RWPE1 (cell line): ENCODE results near the gene ANKRD49.

ENCODE experiments used
- CTCF ChIA-PET: fragments of 350-600 bp; sonication (Branson Sonifier 250); formaldehyde crosslinking; extraction: SDS; loops from one replicate; lab custom pipeline; 2021; lab: Yijun Ruan, JAX
- POLR2A ChIA-PET: fragments of 400-600 bp; formaldehyde crosslinking; extraction: SDS; loops from one replicate; lab custom pipeline; 2020; ENCODE audit warnings: antibody characterized with exemption; ENCODE audit not compliant: low non-redundant PET; lab: Yijun Ruan, JAX
- DNase-seq: peaks from one replicate; pipeline ENCODE4 v3.0.0; 2012; ENCODE audit warnings: low spot score
- H3K27ac ChIP-seq: fragments of 450-650 bp; 2 replicates; pipeline ENCODE4 v1.5.1; 2017
- CTCF ChIP-seq: fragments of 450-650 bp; conservative IDR thresholded peaks from 2 replicates; pipeline ENCODE4 v1.5.1; 2017; ENCODE audit warnings: low read depth, mild to moderate bottlenecking

Gene ANKRD49

GRCh38 chr11:94493281-94494125 is at the start of gene ANKRD49, which contains the start of gene MRE11:
ANKRD49 (plus strand) TSS chr11:94493984; CDS start chr11:94496694, 2,710 bp downstream.
MRE11 (minus strand) TSS chr11:94493844; CDS start chr11:94492801, 1,043 bp downstream.
- POLR2A ChIA-PET: no interaction called here

GRCh38 chr11:94445641-94446040 is 48.1 kb upstream of the ANKRD49 start:
- no peak overlapping the region for H3K27ac ChIP-seq
- CTCF ChIA-PET: interaction anchor here (0.7 kb wide), 1 partner anchor 549 kb away, joined by 5 read pairs; no protein-coding TSS in a partner anchor
- DNase-seq: no peak
- POLR2A ChIA-PET: no interaction called here
- TF ChIP-seq CTCF: no peak

More at GRCh38 chr11:94493281-94494125, at the start of gene ANKRD49, which contains the start of gene MRE11:
- peak within 1 kb of the TSS; percentile 96 for H3K27ac ChIP-seq
- no peak for TF ChIP-seq CTCF
- CTCF ChIA-PET: interaction anchor here (0.7 kb wide), 1 partner anchor 253 kb away, joined by 3 read pairs; no protein-coding TSS in a partner anchor
- DNase-seq: peak; percentile 93

- ChIA-PET POLR2A (no interaction called here), CTCF (interaction anchor here (0.7 kb wide), 1 partner anchor 740 kb away, joined by 4 read pairs; no protein-coding TSS in a partner anchor)
- DNase-seq: no peak
- H3K27ac ChIP-seq: no peak overlapping the region
- no peak for TF ChIP-seq CTCF
Measured at GRCh38 chr11:94447149-94447548, 46.6 kb upstream of the ANKRD49 start.

GRCh38 chr11:94449029-94449428 is 44.8 kb upstream of the ANKRD49 start:
- H3K27ac ChIP-seq: no peak overlapping the region
- TF ChIP-seq CTCF: no peak
- ChIA-PET POLR2A (no interaction called here), CTCF (interaction anchor here (0.6 to 1.0 kb wide), 2 partner anchors 56 to 554 kb away, joined by 3 read pairs; no protein-coding TSS in a partner anchor)
- DNase-seq: no peak

GRCh38 chr11:94449437-94449836 is 44.3 kb upstream of the ANKRD49 start:
- ChIA-PET POLR2A (no interaction called here), CTCF (interaction anchor here (0.6 to 1.0 kb wide), 2 partner anchors 56 to 554 kb away, joined by 3 read pairs; no protein-coding TSS in a partner anchor)
- no peak overlapping the region for H3K27ac ChIP-seq
- peak; percentile 51 for DNase-seq
- TF ChIP-seq CTCF: no peak

GRCh38 chr11:94450048-94450447 is 43.7 kb upstream of the ANKRD49 start:
- CTCF ChIA-PET: no interaction called here
- no peak overlapping the region for H3K27ac ChIP-seq
- POLR2A ChIA-PET: no interaction called here
- TF ChIP-seq CTCF: no peak
- DNase-seq: no peak
